ENCODE data around the gene HIPK3.

- TF ChIP-seq BHLHE40 (IDR thresholded peaks at IDR 0.05; ENCODE audit: borderline replicate concordance in 1 of 2, low read depth in 2 of 2, low read length in 1 of 2) (no peak), SKIL (IDR thresholded peaks at IDR 0.05; ENCODE audit: low read depth, poor library complexity, severe bottlenecking) (no peak)
These were observed 43.0 kb upstream of the HIPK3 start for GRCh38 chr11:33214187-33214586.
